Stimulated activated naive CD8-positive, alpha-beta T cell treated with anti-CD3 and anti-CD28 coated beads, Interleukin-15, amount 100 ng/mL, for 72 hours (primary cell): ENCODE results near the gene CHMP5.
"Not testable (repeated sequence)": the region's sequence is repeated elsewhere in the genome, so short reads cannot be mapped to it uniquely, and the experiment has no call there.

Experiments used
- ATAC-seq: fragments of 150-1000 bp; cut with Tn5 transposase; 2 replicates; pipeline ENCODE4 v1.10.0; 2021; ENCODE audit warnings: mild to moderate bottlenecking, moderate library complexity
- DNase-seq, 2 donors: peaks; one replicate each; pipeline ENCODE4 v3.0.0; 2021 to 2022
- H3K27ac Mint-ChIP-seq, 2 donors: one replicate each; pipeline ENCODE4 v1.8.0; 2022; ENCODE audit warnings: mild to moderate bottlenecking in 2 of 2, mixed read lengths in 2 of 2, moderate library complexity in 2 of 2
- H3K27me3 Mint-ChIP-seq: one replicate; pipeline ENCODE4 v1.8.0; 2022; ENCODE audit warnings: mixed read lengths
- H3K4me1 Mint-ChIP-seq: one replicate; pipeline ENCODE4 v1.8.0; 2022; ENCODE audit warnings: mild to moderate bottlenecking, mixed read lengths
- H3K4me3 Mint-ChIP-seq, 2 donors: one replicate each; pipeline ENCODE4 v1.8.0; 2022; ENCODE audit warnings: mild to moderate bottlenecking in 2 of 2, mixed read lengths in 2 of 2, moderate library complexity in 1 of 2
- H3K9me3 Mint-ChIP-seq, 2 donors: one replicate each; pipeline ENCODE4 v1.8.0; 2022; ENCODE audit warnings: mixed read lengths in 2 of 2

The CHMP5 gene

DNA sequence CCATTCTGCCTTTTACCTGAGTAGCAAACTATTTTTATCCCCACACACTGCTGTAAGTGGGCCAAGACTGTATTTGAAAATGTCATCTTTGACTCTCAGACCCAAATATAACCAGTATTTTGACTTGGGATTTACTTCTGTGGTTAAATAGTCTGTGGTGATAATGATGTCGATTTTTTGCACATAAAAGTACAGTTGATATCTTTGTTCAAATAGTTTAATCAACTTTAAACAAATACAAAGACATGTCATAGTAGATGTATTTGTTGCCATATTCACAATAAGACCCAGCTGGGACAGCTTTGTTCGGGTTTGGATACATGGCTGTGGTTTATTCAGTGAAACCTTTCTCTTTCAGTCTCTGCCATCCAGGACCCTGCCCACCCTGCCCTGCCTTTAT is 45.9 kb downstream of the CHMP5 start:
- Mint-ChIP-seq H3K27ac (no peak overlapping the region), H3K4me3 (no peak overlapping the region), H3K27me3 (no peaks in the 10 kb centered on the region), H3K4me1 (no peaks in the 10 kb centered on the region), H3K9me3 (no peaks in the 10 kb centered on the region)
- DNase-seq = no peak
- ATAC-seq = no peak

DNA sequence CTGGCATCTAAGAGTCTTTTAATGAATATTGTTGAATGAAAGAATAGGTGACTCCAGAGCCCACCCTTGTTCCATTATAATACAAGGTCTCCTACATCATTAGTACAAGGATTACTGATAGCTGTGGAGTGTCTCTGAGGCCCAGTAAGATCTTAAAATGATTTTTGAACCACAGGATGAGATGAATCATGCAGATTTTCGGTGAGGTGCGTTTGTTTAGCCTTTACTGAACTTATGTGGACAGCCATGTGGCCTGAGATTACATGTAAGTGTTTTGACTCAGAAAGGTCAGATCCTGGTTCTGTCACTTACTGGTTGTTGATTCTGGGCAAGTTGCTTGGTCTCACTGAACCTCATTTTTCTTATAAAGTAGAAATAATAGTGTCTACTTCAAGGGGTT is 47.1 kb downstream of the CHMP5 start:
- no peak overlapping the region for H3K27ac Mint-ChIP-seq
- H3K4me3 Mint-ChIP-seq = no peak overlapping the region
- DNase-seq = no peak

DNA sequence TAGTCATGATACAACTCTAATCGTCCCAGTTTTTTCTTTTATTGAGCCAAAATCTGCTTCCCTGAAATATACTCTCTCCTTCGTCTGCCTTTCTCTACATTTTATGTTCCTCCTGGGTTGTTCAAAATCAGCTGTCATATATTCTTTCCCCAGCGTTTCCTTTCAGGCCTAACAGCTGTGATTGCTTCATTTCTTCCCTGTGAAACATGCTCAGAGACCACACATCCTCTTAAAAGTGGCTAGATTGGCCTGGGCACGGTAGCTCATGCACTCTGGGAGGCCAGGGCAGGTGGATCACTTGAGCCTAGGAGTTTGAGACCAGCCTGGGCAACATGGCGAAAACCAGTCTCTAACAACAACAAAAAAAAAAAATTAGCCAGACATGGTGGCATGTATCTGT is 50.5 kb downstream of the CHMP5 start:
- H3K9me3 Mint-ChIP-seq = no peaks in the 10 kb centered on the region
- H3K27me3 Mint-ChIP-seq = no peaks in the 10 kb centered on the region
- H3K4me1 Mint-ChIP-seq = peaks cover 6% of the 10 kb centered on the region
- H3K4me3 Mint-ChIP-seq = no peak overlapping the region
- no peak for ATAC-seq
- DNase-seq = no peak
- no peak overlapping the region for H3K27ac Mint-ChIP-seq

More for the DNA sequence above, 47.1 kb downstream of the CHMP5 start:
- ATAC-seq = peak; percentile 48
- Mint-ChIP-seq H3K4me1 (no peaks in the 10 kb centered on the region), H3K27me3 (no peaks in the 10 kb centered on the region), H3K9me3 (no peaks in the 10 kb centered on the region)

DNA sequence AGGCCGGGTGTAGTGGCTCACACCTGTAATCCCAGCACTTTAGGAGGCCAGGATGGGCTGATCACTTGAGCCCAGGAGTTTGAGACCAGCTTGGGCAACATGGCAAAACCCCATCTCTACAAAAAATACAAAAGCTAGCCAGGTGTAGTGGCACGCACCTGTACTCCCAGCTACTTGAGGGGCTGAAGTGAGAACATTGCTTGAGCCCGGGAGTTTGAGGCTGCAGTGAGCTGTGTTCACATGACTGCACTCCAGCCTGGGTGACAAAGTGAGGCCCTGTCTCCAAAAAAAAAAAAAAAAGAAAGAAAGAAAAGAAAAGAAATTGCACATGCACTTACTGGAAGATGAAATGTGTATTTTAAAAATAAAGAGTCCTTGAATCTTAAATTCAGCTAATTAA is 52.3 kb downstream of the CHMP5 start:
- H3K27me3 Mint-ChIP-seq, H3K27ac Mint-ChIP-seq, H3K9me3 Mint-ChIP-seq, ATAC-seq, DNase-seq, H3K4me3 Mint-ChIP-seq: not testable (repeated sequence)
- peaks cover 10% of the 10 kb centered on the region for H3K4me1 Mint-ChIP-seq

DNA sequence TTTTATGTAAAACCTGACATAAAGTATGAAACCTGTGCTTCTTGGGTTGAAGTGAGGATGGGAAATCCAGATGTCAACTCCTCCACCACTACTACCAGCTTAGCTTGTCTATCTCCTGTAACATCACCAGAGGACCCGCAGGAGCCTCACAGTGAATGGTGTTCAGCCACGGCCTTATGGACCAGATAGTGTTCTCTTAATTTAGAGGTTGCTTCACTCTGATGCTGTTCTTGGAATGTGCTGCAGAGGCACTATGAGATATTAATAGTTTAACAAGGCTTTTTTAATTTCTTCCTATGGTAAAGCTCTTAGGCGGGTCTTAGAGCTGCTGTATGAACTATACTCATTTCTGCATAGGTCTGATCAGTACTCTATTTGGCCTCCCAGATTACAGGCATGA is 53.4 kb downstream of the CHMP5 start:
- Mint-ChIP-seq H3K4me3 (no peak overlapping the region), H3K4me1 (peaks cover 10% of the 10 kb centered on the region), H3K9me3 (no peaks in the 10 kb centered on the region), H3K27me3 (no peaks in the 10 kb centered on the region), H3K27ac (no peak overlapping the region)
- DNase-seq (no peak), ATAC-seq (no peak)

DNA sequence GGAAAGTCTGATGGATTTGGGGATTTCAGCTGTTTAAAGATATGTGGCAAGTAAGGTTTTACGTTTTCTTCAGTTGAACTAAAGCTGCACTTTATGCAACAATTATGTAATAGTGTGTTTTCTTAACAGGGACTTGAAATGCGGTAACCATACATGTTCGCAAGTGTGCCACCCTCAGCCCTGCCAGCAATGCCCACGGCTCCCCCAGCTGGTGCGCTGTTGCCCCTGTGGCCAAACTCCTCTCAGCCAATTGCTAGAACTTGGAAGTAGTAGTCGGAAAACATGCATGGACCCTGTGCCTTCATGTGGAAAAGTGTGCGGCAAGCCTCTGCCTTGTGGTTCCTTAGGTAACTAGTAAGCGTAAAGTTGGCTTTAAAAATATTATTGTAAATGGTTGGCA is 53.9 kb downstream of the CHMP5 start:
- ATAC-seq = no peak
- H3K4me3 Mint-ChIP-seq = no peak overlapping the region
- DNase-seq = no peak
- H3K27ac Mint-ChIP-seq = no peak overlapping the region
- no peaks in the 10 kb centered on the region for H3K9me3 Mint-ChIP-seq
- H3K4me1 Mint-ChIP-seq = peaks cover 10% of the 10 kb centered on the region
- H3K27me3 Mint-ChIP-seq = no peaks in the 10 kb centered on the region

DNA sequence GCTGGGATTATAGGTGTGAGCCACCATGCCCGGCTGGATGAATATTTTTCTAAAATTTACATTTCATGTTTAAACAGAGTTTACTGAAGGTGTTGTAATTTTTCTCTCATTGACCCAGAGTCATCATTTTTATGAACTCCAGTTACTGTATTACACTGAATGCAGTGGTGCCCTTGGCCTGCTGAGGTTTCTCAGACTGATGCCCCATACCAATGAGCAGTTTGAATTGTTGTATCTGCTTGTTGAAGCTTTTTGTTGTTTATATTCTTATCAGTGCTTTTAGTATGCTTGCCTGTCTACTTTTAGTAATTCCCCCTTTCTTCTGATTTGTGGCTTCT is 55.4 kb downstream of the CHMP5 start:
- no peak overlapping the region for H3K4me3 Mint-ChIP-seq
- no peaks in the 10 kb centered on the region for H3K9me3 Mint-ChIP-seq
- H3K27ac Mint-ChIP-seq = peak overlapping the region in 1 of 2 donors; percentile 80
- no peak for ATAC-seq
- peaks cover 10% of the 10 kb centered on the region for H3K4me1 Mint-ChIP-seq
- no peak for DNase-seq
- H3K27me3 Mint-ChIP-seq = no peaks in the 10 kb centered on the region

DNA sequence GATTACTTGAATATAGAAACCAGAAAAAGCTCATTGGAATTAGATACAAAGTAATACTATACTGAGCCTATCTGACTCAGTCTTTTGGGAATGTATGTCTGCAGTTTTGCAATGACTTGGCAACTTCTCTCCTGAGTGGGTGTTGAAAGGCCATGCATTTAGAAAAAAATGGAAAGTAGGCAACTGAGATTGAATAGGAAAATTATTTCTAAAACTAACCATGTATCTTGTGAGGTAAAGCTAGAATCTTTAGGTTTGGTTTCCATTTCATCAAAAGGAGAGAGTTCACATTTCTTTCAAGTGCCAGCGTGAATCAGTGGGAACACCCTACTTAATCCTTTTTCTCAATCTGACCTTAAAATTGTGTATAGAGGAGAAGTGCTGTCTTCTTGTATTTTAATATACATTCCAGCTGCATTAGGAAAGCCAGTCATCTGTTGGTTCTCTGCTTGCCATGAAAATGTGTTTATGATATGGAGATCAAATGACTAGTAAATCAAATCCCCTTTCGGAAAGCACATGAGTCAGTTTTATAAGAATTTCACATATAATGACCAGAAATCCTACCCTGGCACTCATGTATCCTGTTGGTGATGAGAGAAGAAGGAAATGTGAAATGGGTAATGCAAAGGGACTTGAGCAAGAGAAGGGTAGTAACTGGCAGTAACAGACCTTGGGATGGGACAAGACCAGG is 55.9 kb downstream of the CHMP5 start:
- Mint-ChIP-seq H3K27ac (peak overlapping the region in 1 of 2 donors; percentile 80), H3K4me3 (no peak overlapping the region), H3K9me3 (no peaks in the 10 kb centered on the region), H3K4me1 (peaks cover 10% of the 10 kb centered on the region), H3K27me3 (no peaks in the 10 kb centered on the region)
- DNase-seq (no peak), ATAC-seq (no peak)

DNA sequence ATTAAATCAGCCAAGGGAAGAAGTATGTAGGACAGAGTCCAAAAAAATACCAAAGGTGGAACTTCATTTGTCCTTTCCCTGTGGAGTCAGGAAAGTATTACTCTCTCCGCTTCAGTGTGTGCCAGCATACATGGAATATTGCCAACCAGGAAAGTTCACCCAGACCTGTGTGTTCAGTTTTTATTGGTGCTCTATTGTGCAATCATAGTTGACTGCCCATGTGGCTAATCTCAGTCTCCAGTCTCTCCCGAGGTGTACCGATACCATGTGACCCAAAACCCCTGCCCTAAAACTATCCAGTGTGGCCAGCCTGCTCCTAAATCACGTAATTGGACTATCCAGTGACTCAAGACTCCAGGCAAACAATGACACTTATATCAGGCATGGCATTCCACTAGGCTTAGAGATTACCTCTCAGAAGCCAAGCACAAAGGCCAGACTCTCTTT is 64.3 kb downstream of the CHMP5 start:
- ATAC-seq (no peak), DNase-seq (no peak)
- Mint-ChIP-seq H3K4me3 (no peak overlapping the region), H3K4me1 (no peaks in the 10 kb centered on the region), H3K9me3 (no peaks in the 10 kb centered on the region), H3K27me3 (no peaks in the 10 kb centered on the region), H3K27ac (no peak overlapping the region)

DNA sequence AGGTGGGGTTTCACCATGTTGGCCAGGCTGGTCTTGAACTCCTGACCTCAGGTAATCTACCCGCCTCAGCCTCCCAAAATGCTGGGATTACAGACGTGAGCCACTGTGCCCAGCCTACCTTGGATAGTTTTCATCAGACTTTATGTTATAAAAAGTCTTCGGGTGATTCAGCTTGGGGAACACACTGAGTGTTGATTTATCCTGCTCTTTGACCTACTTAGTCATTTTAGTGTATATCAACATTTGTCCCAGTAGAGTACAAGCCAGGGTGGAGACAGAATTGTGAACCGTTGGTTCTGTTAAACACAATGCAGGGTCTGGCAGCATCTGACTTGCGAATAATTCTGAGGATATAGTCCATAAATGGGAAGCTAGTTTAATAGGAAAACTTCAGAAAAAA is 65.1 kb downstream of the CHMP5 start:
- peak overlapping the region in 1 of 2 donors; percentile 70 for H3K27ac Mint-ChIP-seq
- DNase-seq (no peak), ATAC-seq (no peak)

DNA sequence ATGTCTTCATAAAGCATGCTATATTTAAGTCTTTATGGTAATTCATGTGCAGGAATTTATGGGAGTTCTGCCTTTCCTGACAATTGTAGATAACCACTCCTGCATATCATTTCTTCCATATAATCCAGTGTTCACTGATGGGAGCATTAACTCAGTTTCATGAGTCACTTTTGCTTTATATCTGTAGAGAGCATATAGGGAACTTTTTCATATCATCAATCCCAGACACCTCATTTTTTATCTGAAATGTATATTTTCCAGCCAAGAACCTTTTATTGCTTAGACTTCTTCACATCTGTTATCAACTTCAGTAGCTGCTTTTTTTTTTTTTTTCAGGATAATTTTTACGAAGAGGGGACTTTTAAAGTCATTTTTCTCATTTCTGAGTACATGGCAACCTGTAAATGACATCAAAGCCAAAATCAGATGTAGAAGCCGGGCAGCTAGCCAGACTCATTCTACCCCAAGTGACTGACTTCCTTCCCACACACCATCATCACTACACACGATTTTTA is 66.6 kb downstream of the CHMP5 start:
- H3K9me3 Mint-ChIP-seq = no peaks in the 10 kb centered on the region
- no peak for ATAC-seq
- no peak overlapping the region for H3K4me3 Mint-ChIP-seq
- H3K27ac Mint-ChIP-seq = peak overlapping the region in 1 of 2 donors; percentile 26
- H3K4me1 Mint-ChIP-seq = no peaks in the 10 kb centered on the region
- H3K27me3 Mint-ChIP-seq = no peaks in the 10 kb centered on the region
- DNase-seq = no peak

More for the DNA sequence above, 65.1 kb downstream of the CHMP5 start:
- Mint-ChIP-seq H3K4me3 (no peak overlapping the region), H3K27me3 (no peaks in the 10 kb centered on the region), H3K4me1 (no peaks in the 10 kb centered on the region), H3K9me3 (no peaks in the 10 kb centered on the region)
